ENCODE measurements around the gene PDE4D.

PDE4D gene

DNA sequence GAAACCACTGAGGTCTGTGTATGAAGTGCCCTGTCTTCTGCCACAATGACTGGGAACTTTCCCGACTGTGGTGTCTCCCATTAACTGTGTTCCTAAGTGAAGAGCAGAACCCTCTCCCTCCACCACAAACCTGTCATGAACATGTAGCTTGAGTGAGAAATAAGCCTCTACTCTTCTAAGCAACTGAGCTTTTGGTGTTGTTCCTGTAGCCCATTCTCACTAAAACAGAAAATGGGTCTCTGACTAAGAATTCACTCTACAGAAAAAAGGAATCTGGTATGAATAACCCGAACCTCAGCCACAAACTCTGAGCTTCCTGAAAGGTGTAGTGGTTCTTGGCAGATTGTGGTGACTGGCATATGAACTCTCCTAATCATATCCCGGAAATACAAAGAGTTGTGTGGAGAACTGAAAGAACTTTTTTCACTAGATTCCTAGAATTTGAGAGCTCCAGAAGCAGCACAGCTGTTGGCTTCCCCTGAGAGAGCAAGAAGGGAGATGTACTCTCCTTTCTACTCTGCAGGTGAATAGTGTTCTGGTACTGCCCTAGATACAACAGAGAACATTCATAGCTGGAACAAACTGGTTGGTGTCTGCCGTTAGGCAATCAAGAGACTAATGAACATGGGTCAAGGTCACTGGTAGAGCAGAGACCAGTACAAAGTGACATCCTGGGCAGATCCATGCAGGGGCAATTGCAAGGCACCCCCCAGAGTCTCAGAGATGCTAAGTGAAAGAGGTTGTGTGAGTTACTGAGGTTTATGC lies 283.8 kb downstream of the PDE4D start:
- Histone ChIP-seq H3K27me3 (ENCODE audit: insufficient read depth, poor library complexity, severe bottlenecking) (no peaks in the 10 kb centered on the region), H3K27ac (replicated peaks) (no peak overlapping the region)

DNA sequence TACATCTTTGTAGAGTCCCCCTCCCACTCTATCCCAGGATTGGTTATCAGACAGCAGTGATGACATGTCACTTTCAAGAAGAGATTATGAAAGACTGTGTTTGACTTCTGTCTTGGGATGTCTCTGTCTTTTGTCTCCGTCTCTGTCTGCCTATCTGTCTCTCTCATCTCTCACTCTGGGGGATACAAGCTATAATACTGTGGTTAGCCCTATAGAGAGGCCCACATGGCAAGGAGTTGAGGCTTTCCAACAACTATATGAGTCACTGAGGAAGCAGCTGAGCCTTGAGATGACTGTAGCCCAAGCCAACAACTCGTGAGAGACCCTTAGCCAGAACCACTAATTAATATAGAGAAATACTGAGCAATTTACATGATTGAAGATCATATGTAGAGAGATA lies 284.8 kb downstream of the PDE4D start:
- Histone ChIP-seq H3K27ac (replicated peaks) (no peak overlapping the region), H3K4me3 (replicated peaks; ENCODE audit: insufficient read depth, low read length) (no peak overlapping the region), H3K27me3 (ENCODE audit: insufficient read depth, poor library complexity, severe bottlenecking) (no peaks in the 10 kb centered on the region)
- TF ChIP-seq POLR2AphosphoS5 (IDR thresholded peaks at IDR 0.05; ENCODE audit: low read depth) (no peak), GABPA (IDR thresholded peaks at IDR 0.05; ENCODE audit: low read depth) (no peak), SPI1 (IDR thresholded peaks at IDR 0.05; ENCODE audit: borderline replicate concordance, low read depth) (no peak)
- TF ChIP-seq, protein P1, sequence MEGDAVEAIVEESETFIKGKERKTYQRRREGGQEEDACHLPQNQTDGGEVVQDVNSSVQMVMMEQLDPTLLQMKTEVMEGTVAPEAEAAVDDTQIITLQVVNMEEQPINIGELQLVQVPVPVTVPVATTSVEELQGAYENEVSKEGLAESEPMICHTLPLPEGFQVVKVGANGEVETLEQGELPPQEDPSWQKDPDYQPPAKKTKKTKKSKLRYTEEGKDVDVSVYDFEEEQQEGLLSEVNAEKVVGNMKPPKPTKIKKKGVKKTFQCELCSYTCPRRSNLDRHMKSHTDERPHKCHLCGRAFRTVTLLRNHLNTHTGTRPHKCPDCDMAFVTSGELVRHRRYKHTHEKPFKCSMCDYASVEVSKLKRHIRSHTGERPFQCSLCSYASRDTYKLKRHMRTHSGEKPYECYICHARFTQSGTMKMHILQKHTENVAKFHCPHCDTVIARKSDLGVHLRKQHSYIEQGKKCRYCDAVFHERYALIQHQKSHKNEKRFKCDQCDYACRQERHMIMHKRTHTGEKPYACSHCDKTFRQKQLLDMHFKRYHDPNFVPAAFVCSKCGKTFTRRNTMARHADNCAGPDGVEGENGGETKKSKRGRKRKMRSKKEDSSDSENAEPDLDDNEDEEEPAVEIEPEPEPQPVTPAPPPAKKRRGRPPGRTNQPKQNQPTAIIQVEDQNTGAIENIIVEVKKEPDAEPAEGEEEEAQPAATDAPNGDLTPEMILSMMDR (IDR thresholded peaks at IDR 0.05; ENCODE audit: insufficient read depth, low read length): no peak
- TF ChIP-seq, protein P2, sequence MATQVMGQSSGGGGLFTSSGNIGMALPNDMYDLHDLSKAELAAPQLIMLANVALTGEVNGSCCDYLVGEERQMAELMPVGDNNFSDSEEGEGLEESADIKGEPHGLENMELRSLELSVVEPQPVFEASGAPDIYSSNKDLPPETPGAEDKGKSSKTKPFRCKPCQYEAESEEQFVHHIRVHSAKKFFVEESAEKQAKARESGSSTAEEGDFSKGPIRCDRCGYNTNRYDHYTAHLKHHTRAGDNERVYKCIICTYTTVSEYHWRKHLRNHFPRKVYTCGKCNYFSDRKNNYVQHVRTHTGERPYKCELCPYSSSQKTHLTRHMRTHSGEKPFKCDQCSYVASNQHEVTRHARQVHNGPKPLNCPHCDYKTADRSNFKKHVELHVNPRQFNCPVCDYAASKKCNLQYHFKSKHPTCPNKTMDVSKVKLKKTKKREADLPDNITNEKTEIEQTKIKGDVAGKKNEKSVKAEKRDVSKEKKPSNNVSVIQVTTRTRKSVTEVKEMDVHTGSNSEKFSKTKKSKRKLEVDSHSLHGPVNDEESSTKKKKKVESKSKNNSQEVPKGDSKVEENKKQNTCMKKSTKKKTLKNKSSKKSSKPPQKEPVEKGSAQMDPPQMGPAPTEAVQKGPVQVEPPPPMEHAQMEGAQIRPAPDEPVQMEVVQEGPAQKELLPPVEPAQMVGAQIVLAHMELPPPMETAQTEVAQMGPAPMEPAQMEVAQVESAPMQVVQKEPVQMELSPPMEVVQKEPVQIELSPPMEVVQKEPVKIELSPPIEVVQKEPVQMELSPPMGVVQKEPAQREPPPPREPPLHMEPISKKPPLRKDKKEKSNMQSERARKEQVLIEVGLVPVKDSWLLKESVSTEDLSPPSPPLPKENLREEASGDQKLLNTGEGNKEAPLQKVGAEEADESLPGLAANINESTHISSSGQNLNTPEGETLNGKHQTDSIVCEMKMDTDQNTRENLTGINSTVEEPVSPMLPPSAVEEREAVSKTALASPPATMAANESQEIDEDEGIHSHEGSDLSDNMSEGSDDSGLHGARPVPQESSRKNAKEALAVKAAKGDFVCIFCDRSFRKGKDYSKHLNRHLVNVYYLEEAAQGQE (IDR thresholded peaks at IDR 0.05; ENCODE audit: insufficient replicate concordance, low read depth): no peak
- DNase-seq (ENCODE audit: low read depth in 1 of 2, low spot score in 1 of 2): no peak

More for the DNA sequence above, 283.8 kb downstream of the PDE4D start:
- H3K4me3 ChIP-seq (replicated peaks; ENCODE audit: insufficient read depth, low read length): no peak overlapping the region
- TF ChIP-seq, protein P2 (IDR thresholded peaks at IDR 0.05; ENCODE audit: insufficient replicate concordance, low read depth): no peak
- TF ChIP-seq GABPA (IDR thresholded peaks at IDR 0.05; ENCODE audit: low read depth): no peak
- no peak for TF ChIP-seq POLR2AphosphoS5 (IDR thresholded peaks at IDR 0.05; ENCODE audit: low read depth)
- TF ChIP-seq, protein P1 (IDR thresholded peaks at IDR 0.05; ENCODE audit: insufficient read depth, low read length): no peak
- no peak for TF ChIP-seq SPI1 (IDR thresholded peaks at IDR 0.05; ENCODE audit: borderline replicate concordance, low read depth)
- no peak for DNase-seq (ENCODE audit: low read depth in 1 of 2, low spot score in 1 of 2)

DNA sequence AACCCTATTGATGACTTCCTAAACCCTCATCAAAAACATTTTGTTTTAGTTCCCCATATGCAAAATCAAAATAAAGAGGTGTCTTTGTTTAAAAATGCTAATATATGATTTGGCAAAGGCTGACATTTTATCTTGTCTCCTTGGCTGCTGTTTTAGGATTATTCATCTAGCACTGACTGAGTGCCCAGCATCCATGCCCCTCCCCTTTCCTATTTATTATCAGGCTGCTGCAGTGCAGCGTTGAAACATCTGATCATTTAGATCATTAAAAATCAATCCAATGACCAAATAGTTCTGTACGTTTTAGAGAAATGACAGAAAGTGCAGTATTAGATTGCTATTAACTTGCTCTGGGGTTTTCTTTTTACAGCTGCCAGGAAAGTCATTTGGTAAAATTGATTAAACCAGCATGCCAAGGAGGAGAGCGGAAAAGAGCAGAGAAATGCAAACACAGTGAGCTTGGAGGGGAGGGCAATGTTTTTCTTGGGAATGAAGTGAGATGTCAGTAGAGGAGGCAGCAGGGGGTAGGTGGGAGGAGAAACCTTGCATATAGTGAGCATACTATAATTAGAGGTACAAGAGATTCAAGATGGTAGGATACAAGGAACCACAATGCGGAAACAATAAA lies 286.3 kb downstream of the PDE4D start:
- DNase-seq (ENCODE audit: low read depth in 1 of 2, low spot score in 1 of 2): no peak
- H3K27me3 ChIP-seq (ENCODE audit: insufficient read depth, poor library complexity, severe bottlenecking): no peaks in the 10 kb centered on the region
- H3K4me3 ChIP-seq (replicated peaks; ENCODE audit: insufficient read depth, low read length): no peak overlapping the region
- H3K27ac ChIP-seq (replicated peaks): no peak overlapping the region
- no peak for TF ChIP-seq POLR2AphosphoS5 (IDR thresholded peaks at IDR 0.05; ENCODE audit: low read depth)
- no peak for TF ChIP-seq SPI1 (IDR thresholded peaks at IDR 0.05; ENCODE audit: borderline replicate concordance, low read depth)
- TF ChIP-seq GABPA (IDR thresholded peaks at IDR 0.05; ENCODE audit: low read depth): no peak
- TF ChIP-seq, protein P2 (IDR thresholded peaks at IDR 0.05; ENCODE audit: insufficient replicate concordance, low read depth): no peak
- TF ChIP-seq, protein P1 (IDR thresholded peaks at IDR 0.05; ENCODE audit: insufficient read depth, low read length): no peak
